ENCODE results near the gene MAN2C1. TPM values are rescaled to one million over a fixed set of nuclear protein-coding genes. Genes with fewer than 3 reads are reported as not detected.

MAN2C1 gene
- total RNA-seq, result 111 and 117 TPM in 2 replicates

DNA sequence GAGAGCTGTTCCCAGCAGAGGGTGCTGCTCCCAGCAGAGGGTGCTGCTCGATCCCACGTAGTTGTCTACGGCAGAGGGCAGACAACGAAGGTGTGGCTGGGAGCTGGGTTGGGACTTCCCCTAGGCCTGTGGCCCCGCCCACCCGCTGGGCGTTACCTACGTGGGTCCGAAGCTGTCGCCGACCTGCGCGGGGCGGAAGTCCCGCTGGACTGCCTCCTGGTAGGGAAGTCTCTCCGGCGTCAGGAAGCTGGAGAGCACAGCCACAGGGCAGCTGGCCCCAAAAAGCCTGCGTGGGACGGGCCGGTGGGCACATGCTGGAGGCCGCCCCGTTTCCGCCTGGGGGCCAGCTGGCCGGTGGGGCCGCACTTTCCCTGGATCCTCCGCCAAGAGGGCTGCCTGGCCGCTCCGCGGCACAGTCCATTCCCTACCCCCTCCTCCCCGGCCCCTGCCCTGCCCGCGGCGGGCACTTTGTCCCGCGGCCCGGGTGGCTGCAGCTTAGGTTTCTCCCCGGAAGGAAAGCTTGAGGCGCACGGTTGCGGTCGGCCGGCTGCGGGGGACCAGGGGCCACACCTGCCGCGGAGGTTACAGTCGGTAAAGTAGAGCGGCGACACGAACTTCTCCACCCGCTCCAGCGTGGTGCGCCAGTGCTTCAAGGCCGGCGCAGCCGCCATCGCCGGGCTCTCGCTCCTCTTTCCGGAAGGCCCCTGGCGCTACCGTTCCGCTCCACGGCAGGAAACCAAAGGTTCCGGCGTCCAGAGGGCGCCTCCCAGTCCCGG, at the start of gene MAN2C1:
TSS of gene MAN2C1 (minus strand) at position 695 of the 776 bp plus-strand sequence. CDS start at position 671, 24 bp downstream.

GRCh38 chr15:75346796-75347221, 21.6 kb downstream of the MAN2C1 start, which contains the start of gene NEIL1:
TSS of gene NEIL1 (plus strand) at chr15:75347039. CDS start at chr15:75348906, 1,867 bp downstream.

GRCh38 chr15:75335705-75336355, 32.6 kb downstream of the MAN2C1 start, which contains the start of gene COMMD4:
TSS of gene COMMD4 (plus strand) at chr15:75336063. CDS start at chr15:75336090, 27 bp downstream.

Other genes starting within 250 kb of the MAN2C1 start
- gene C15orf39, start 166.7 kb downstream of the MAN2C1 start, total RNA-seq, result 4.0 and 9.4 TPM in 2 replicates
- gene GOLGA6C, start 110.3 kb downstream of the MAN2C1 start, total RNA-seq, result not detected in 2 replicates
- gene GOLGA6D, start 85.8 kb downstream of the MAN2C1 start, total RNA-seq, result not detected in 2 replicates
- gene COMMD4, start 32.5 kb downstream of the MAN2C1 start, total RNA-seq, result 87.7 and 91.5 TPM in 2 replicates
- gene NEIL1, start 21.6 kb downstream of the MAN2C1 start, total RNA-seq, result 13.3 and 17.5 TPM in 2 replicates
- 14.6 and 22.9 TPM in 2 replicates for gene SIN3A, start 83.1 kb upstream of the MAN2C1 start, total RNA-seq
- 15.3 and 15.7 TPM in 2 replicates for gene PTPN9, start 210.7 kb upstream of the MAN2C1 start, total RNA-seq

Measured in epithelial cell of umbilical artery (primary cell).